ENCODE results near the gene CHST12. TPM values are rescaled to one million over a fixed set of nuclear protein-coding genes. Genes with fewer than 3 reads are reported as not detected.

Gene CHST12
- total RNA-seq, 2 experiments from 2014 or later, result 1.8 to 1.9 TPM

- Mint-ChIP-seq H3K4me3 (no peak overlapping the region), H3K27me3 (peaks cover 6% of the 10 kb centered on the region), H3K27ac (no peak overlapping the region), H3K9me3 (ENCODE audit: low read depth) (no peaks in the 10 kb centered on the region), H3K36me3 (ENCODE audit: low read depth) (no peaks in the 10 kb centered on the region), H3K4me1 (no peaks in the 10 kb centered on the region)
- intact Hi-C loops (cut with DNase I, micrococcal nuclease), result no loop called here
- ATAC-seq (no peak), DNase-seq (no peak)
- ChIA-PET CTCF (no interaction called here), POLR2A (no interaction called here)
Observed at GRCh38 chr7:2497065-2497464, 93.7 kb downstream of the CHST12 start.

GRCh38 chr7:2497500-2498336, 94.3 kb downstream of the CHST12 start:
- POLR2A ChIA-PET, result no interaction called here
- H3K4me1 Mint-ChIP-seq, result no peaks in the 10 kb centered on the region
- CTCF ChIA-PET, result no interaction called here

More at GRCh38 chr7:2497500-2498336, 94.3 kb downstream of the CHST12 start:
- peaks cover 6% of the 10 kb centered on the region for H3K27me3 Mint-ChIP-seq
- no peaks in the 10 kb centered on the region for H3K9me3 Mint-ChIP-seq (ENCODE audit: low read depth)
- no peak overlapping the region for H3K4me3 Mint-ChIP-seq
- ATAC-seq, result no peak
- DNase-seq, result no peak
- intact Hi-C loops (cut with DNase I, micrococcal nuclease), result no loop called here
- no peak overlapping the region for H3K27ac Mint-ChIP-seq
- no peaks in the 10 kb centered on the region for H3K36me3 Mint-ChIP-seq (ENCODE audit: low read depth)

Other genes starting within 250 kb of the CHST12 start
- gene MAD1L1, start 170.7 kb upstream of the CHST12 start, total RNA-seq, result 10 to 100 TPM; 50.2 to 61.7 TPM
- 10 to 100 TPM; 28.7 to 32.1 TPM for gene MRM2, start 161.4 kb upstream of the CHST12 start, total RNA-seq
- 100 to 1,000 TPM in 1 of 2 experiments, 10 to 100 TPM in 1; 52.5 to 100 TPM for gene NUDT1, start 161.4 kb upstream of the CHST12 start, total RNA-seq
- gene SNX8, start 89.2 kb upstream of the CHST12 start, total RNA-seq, result 10 to 100 TPM; 37.1 to 42.4 TPM
- 100 to 1,000 TPM; 185 to 227 TPM for gene EIF3B, start 48.8 kb upstream of the CHST12 start, total RNA-seq
- not detected for gene GRIFIN, start 72.8 kb downstream of the CHST12 start, total RNA-seq
- 10 to 100 TPM; 14.9 to 23.3 TPM for gene LFNG, start 116.2 kb downstream of the CHST12 start, total RNA-seq
- gene BRAT1, start 151.9 kb downstream of the CHST12 start, total RNA-seq, result 10 to 100 TPM; 34.7 to 35.9 TPM
- gene IQCE, start 155.4 kb downstream of the CHST12 start, total RNA-seq, result 1 to 10 TPM; 7.2 to 8.4 TPM
- gene TTYH3, start 228.4 kb downstream of the CHST12 start, total RNA-seq, result 10 to 100 TPM; 18.7 to 20.2 TPM